ENCODE data around the gene CHD1.

The CHD1 gene

DNA sequence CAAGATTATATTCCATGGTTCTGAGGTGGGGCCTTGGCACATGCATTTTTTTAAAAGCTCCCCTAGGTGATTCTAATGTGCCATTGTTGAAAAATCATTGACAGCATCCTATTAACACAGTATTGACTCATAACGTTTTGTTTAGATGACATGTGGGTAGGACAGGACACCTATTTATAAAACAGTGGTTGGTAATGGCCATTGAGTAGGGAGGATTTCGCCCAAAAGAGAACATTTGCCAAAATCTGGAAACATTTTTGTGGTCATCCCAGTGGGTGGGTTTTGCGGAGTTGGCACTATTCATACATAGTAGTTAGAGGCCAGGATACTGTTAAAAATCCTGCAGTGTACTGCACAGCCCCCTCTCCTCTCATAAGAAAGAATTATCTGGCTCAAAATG, 6.4 kb upstream of the CHD1 start:
- DNase-seq: no peak

DNA sequence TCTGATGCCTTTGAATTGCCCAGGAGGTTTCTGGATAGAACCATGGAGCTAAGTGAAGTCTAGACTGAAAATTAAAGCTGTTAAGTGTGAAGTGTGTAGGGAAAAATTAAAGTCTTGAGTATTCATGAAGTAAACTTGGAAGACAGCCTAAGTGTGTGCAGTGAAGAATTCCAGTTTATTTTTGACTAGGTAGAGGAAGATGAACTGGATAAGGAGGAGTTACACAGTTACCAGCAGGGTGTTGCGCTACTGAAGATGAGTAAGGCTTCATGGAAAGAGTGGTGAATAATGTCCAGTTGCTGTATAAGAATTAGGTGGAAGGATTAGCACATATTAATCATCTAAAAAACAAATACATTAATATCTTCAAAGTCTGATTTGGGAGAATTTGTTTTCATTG, 5.7 kb upstream of the CHD1 start:
- no peak for DNase-seq

GRCh38 chr5:98933445-98934072, 4.8 kb upstream of the CHD1 start:
- peak in 1 of 2 experiments; percentile 47 for DNase-seq

- no peak for DNase-seq
Measured at GRCh38 chr5:98930972-98931762, 2.4 kb upstream of the CHD1 start.

GRCh38 chr5:98929710-98930298, 997 bp upstream of the CHD1 start:
- no peak for DNase-seq

GRCh38 chr5:98927989-98928872, 576 bp downstream of the CHD1 start:
- peak; percentile 65 to 72 for DNase-seq

- peak; percentile 47 to 62 for DNase-seq
Measured at GRCh38 chr5:98927242-98927988, 1.4 kb downstream of the CHD1 start.

GRCh38 chr5:98923966-98924365, 4.8 kb downstream of the CHD1 start:
- no peak for DNase-seq

DNA sequence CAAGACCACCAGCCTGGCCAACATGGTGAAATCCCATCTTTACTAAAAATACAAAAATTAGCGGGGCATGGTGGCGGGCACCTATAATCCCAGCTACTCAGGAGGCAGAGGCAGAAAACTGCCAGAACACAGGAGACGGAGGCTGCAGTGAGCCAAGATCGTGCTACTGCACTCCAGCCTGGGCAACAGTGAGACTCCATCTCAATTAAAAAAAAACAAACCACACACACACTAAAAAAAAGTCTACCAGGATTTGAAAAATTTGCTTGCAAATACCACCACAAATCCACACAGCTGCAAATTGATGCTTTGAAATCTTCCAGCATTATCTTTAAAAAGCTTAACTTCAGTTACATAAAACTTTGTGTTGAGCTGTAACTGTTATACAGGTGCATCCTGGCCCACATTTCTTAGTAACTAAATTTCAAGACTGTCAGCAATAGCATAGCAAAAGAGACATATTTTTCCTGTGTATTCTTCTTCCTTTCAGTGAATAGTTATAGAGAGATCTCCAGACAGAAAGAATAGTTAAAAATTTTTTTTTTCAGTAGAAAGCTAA, 6.8 kb downstream of the CHD1 start:
- no peak for DNase-seq

DNA sequence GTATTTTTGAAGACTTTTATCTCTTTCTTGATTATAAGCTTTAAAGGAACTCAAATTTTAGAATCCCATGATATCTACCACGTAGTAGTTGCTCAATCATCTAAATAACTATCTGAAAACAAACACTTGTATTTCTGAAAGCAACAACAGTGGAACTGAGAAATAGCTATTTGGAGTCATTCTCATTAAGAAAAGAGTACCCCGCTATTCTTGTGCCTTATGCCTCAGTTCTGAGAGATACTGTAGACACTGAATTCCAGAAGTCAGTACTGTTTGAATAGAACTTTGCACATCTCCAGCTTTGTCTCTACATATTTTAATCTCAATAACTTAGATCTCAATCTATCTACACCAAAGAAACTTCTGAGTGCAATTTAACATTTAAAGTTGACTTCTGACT, 11.4 kb downstream of the CHD1 start:
- no peak for DNase-seq

DNA sequence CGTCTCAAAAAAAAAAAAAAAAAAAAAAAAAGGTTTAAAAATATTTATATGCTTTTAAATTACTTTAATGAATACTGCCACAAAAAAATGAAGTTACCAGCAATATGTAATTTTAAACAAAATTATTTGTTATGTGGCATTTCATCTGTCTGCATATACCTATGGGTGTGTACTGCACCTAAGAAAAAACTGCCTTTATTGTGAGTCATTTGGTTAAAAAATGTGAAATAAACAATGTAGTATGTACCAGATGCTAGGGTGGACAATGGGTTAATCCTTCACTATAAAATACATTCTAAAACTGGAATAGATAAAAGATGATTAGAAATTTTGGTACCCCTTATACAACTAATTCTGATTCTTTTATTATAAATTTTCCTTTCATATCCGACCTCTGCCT, 12.3 kb downstream of the CHD1 start:
- no peak for DNase-seq

DNA sequence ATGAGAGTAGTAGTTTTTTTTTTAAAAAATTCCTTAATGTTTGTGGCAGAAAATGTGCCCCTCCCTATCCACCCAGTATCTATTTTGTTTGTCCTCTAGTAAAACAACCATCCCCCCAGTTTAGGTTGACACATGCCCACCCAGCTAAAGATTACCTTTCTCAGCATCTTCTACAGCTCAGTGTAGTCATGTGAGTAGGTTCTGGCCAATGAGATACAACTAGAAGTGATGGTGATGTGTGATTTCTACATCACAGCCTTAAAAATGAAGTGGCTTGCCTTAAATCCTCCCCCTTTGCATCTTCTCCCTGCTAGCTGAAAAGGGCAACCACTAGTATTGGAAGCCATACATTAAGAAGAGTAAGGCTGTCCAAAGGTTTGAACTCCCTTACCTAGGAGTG, 14.9 kb downstream of the CHD1 start:
- DNase-seq: no peak

DNA sequence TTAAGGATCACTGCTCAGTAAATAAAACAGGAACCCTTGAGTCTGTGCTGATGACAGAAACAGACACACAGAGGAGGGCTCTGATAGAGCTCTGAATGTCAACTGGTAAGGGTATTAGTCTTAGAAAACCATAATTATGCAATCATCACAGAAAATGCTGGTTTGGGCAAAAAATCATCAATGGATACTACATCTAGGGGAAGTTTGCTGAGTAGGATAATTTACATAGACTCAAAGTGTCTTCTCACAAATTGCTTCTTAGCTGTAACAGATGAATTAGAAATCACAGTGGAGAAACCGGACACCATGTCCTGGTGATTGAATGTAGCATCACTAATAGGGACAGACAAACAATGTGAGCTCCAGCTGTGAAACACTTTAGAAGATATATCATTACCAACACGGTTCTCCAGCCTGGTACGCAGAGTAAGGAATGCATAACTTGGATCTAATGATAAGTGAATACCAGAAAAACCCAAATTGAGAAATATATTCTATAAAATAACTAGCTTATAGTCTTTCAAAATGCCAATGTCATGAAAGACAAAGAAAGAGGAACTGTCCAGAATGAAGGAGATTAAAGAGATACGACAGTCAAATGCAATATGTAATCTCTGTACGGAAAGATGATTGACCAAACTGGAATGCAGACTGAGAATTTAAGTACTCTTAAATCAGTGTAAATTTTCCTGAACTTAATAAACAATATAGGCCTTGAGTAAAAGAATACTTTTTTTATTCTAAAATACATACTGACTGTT, 17.3 kb downstream of the CHD1 start:
- no peak for DNase-seq

GRCh38 chr5:98909363-98909762, 19.4 kb downstream of the CHD1 start:
- DNase-seq: no peak

DNA sequence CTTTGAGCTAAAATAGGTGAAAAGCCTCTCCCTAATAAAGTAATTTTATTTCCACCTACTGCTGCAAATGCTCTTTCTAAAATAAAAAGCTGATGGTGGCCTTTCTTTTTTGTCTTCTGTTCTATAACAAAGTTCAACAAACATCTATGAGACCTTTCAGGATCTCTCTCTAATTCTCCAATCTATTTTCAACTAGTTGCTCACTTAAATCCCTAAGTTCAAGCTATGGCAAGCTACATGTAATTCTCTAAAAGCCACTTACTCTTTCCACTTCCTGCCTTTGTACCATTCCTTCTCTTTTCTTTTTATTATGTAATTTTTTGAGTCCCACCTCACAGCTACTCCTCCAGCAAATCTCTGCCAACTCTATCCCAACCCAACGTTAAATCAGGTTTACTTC, 20.9 kb downstream of the CHD1 start:
- DNase-seq: no peak

DNA sequence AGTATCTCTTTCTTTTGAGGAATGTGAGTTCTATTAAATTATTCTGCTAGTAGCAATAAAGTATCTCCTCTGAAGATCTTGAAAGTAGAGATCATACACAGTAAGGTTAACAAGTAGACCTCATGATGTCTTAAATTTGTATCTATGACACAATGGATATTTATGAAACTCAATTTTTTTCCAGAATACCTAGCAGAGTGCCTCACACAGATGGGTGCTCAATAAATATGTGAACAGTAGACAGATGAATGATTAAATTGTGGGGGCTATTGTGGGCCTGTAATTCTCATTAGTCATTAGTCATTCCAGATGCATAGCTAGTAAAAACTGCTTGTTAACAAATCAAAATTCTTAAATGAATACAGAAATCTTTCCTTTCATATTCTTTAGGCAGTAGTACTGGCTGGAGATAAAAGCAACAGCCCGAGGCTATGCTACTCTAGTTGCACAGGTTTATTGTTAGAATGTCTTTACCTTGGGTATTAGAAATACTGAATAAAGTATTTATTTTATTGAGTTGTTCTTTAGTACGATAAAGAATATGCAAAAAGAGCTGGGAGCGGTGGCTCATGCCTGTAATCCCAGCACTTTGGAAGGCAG, 22.0 kb downstream of the CHD1 start:
- DNase-seq: no peak

- DNase-seq: no peak
Measured at GRCh38 chr5:98905857-98906688, 22.7 kb downstream of the CHD1 start.

DNA sequence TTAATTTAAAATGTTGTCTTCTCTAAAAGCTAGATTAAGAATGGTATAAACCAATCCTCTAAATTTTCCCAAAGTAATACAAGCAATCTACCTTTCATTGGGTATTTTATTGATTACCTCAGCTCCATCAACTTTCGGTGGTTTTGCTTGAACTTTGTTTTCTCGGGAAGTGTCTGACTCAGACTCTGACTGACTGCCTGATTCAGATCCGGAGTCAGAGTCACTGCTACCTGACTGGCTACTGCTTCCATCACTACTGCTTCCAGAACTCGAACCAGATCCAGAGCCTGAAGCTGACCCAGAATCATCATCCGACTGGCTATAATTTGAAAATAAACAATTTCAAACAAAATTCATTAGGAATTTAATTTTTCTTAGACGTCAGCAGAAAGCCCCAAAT, 24.0 kb downstream of the CHD1 start:
- DNase-seq: no peak

GRCh38 chr5:98902733-98903132, 26.1 kb downstream of the CHD1 start:
- no peak for DNase-seq

DNA sequence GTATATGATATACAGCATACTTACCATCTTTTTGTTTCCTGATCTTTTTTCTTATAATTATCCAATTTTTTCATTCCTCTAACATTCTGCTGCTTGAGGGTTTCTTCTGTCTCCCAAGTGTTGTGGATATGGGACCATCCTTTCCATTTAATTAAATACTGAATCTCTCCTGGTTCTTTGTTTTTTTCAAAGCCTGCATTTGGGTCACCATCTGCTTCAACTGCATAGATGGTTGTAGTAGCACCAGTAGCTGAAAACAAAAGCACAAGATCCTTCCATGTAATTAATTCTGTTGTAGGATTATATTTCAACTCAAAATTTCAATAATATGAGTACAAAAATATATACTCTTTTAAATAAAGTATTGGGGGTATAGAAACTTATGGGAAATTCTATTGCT, 29.4 kb downstream of the CHD1 start:
- no peak for DNase-seq
